Stimulated activated CD8-positive, alpha-beta memory T cell treated with anti-CD3 and anti-CD28 coated beads, Interleukin-12 subunit alpha, Interleukin-12 subunit beta, amount 100 ng/mL, for 4 hours (primary cell): ENCODE data around the gene TMEM106C.

Experiments used
- DNase-seq: peaks from one replicate; pipeline ENCODE4 v3.0.0-alpha.2; 2020; ENCODE audit warnings: low read depth

Gene TMEM106C

DNA sequence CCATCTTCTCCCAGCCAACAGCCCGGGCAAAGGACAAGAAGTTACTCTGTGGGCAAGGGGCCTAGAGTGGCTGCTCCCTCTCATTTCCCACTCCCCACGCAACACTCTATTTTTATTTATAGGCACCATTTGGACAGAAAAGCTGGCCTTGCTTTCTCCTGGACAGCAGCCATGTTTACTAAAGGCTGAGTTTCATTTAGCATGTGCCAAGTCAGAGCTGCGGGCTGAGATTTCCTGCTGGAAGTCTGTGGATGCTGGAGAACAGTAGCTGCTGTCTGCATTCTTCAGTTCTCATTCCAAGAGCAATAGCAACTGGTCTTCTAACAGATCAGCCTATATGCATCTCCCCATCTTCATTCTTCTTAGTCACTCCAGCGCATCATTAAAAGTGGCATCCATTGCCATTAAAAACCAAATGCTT, 32.6 kb downstream of the TMEM106C start:
- no peak for DNase-seq

DNA sequence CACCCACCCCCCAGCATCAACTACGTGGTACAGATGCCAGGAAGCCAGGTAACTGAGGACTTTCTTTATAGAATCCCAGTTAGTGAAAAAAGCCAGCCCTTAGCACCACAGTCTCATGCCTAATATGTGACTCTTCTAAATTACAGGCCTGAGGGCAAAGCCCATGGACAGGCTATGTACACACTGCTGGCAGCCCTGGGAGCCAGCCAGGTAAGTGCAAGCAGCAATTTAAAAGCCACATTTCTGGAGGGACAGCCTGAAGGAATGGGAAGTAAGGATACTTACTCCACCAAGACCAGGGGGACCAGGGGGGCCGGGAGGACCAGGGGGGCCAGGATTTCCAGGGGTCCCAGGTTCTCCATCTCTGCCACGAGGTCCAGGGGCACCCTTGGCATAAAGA, 33.9 kb downstream of the TMEM106C start:
- DNase-seq: no peak

DNA sequence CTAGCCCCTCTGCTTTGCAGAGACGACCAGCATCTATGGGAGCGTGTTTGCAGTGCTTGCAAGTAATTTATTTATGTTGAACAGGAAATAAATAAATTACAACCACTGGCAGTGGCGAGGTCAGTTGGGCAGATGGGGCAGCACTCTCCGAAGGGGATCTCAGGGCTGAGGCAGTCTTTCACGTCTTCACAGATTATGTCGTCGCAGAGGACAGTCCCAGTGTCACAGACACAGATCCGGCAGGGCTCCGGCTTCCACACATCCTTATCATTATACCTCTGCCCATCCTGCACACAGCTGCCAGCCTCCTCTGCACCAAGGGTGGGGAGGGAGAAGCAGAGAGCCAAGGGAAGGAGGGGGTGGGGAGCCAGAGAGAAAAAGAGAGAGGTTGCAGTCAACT, 36.4 kb downstream of the TMEM106C start:
- DNase-seq: no peak

DNA sequence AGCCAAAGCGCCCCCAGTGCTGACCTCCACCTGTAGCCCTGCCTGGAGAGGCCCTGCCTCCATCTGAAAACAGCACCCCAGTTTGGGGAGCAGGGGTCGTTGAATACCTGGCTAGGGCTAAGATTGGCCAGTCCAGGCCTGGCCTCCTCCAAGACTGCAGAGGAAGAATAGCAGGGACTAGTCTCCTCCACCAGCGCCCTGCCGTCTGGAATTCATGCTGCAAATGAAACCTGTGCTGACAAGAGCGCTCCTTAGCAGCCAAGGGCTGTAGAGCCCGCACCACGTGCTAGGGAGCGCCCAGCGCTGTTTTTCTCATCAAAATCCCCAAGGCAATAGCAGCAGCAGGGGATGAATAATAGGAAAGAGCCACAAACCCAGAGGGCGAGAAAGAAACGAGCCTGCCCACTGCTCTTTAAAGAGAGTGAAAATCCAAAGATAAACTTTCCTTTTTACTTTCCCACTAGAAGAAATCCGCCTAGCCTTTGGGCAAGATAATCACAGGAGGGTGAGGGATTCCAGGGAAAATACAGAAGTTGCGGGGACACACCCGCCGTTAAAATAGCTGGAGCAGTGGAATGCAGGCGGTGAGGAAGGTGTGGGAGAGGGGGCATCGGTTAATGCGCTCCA, 37.6 kb downstream of the TMEM106C start:
- no peak for DNase-seq

DNA sequence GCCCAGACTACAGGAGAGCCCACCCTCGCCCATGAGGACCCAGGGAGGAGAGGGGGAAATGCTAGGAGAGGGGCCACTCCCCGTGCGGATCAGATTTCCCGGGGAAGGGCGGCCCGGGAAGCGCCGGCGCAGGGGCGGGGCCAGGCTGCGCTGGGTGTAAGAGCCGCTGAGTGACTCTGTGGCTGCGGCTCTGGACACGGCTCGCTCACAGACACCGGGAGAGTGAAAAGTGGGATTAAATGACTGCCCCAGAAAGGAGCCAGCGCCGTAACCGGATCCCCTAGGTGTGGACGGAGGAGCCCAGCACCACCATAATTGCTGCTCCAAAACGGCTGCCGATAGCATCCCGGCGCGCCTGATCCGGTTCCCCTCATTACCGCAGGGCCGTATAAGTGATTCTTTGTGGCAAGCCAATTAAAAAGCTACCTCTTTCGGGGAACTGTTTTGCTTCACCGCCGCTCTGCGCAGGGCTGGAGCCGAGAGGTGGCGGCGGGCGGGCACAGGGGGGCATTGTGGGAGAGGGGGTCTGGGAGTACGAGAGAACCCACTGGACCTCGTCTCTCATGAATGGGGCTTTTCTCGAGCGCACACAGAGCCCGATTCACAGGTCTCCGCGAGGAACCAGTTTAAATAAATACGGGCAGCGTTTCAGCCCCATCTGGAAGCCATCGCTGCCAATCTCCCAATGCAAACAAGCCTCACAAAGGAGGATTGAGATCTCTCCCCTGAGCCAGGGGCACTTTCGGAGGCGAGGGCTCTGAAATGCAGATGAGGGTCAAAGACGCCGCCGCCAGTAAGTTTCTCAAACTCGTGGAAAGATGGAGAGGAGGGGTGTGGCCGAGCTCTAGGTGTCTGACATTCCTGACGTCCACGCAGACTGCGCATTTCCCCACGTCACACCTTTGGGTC, 38.4 kb downstream of the TMEM106C start:
- no peak for DNase-seq

DNA sequence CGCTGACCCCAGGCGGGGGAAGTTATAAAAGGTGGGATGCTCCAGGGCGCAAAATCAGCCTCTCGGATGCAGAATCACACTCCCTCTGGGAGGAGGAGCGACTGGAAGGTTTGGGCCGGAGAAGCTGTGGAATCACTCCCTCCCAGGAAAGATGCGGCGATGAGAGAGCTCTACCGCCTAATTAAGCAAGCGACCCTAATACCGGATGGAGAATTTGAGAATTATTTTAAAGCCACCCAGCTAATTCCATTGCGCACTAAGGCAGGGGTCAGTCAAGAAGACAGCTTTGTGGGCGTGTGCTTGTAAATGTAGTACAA, 39.0 kb downstream of the TMEM106C start:
- DNase-seq: no peak

DNA sequence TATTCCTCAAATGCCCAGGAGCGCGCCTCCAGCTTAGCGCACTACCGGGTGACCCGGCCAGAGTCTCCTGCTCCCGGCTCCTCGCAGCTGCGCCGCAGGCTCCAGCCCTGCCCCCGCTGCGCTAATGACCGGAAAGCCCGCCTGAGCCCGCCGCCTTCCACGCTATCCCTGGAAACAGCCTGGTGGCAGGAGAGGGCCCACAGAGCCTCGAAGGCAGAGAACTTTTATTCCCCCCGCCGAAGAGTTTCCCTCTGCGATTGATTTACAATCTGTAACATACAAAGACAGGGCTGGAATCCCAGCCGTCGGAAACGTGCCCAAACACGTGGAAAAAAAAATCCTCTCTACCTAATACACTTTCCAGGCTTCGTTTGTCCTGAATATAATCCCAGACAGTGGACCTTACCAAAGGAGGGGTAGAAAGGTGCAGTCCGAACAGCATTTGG, 39.4 kb downstream of the TMEM106C start:
- DNase-seq: no peak

DNA sequence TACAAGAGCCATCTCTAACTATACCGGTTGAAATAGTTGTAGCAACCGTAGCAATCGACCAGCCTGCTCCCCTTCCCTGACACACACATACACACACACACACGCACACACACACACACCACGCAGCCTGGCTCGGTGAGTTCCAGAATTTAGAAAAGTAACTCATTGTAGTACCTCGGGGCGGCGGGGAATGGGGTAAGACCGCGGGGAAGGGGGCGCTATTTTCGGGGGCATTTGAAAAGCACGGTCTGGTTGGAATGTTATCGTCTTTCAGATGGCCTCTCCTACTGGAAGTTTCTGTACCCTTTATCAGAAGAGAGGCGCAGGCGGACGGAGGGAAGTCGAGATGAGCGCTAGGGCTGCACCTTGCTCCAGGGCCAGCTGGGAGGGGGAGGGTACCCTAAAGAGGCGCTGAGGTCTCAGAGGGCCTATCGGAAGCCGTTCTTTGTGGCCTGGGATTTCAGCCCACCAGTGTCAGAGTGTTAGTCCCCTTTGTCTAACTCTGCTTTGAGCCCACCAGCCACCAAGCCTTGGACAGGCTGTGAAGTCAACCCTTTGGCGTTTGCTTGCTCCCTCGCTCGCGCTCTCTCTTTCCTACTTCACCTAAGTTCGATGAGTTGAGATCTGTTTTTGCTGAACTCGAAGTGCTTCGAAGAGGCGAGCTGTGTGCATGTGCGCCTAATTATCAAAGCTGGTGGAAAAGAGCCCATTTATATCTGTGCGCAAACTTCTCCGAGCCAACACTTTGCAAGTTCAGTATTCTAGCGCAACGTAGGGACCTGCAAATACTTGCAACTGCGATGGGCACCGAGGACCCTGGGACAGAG, 40.0 kb downstream of the TMEM106C start:
- DNase-seq: no peak

DNA sequence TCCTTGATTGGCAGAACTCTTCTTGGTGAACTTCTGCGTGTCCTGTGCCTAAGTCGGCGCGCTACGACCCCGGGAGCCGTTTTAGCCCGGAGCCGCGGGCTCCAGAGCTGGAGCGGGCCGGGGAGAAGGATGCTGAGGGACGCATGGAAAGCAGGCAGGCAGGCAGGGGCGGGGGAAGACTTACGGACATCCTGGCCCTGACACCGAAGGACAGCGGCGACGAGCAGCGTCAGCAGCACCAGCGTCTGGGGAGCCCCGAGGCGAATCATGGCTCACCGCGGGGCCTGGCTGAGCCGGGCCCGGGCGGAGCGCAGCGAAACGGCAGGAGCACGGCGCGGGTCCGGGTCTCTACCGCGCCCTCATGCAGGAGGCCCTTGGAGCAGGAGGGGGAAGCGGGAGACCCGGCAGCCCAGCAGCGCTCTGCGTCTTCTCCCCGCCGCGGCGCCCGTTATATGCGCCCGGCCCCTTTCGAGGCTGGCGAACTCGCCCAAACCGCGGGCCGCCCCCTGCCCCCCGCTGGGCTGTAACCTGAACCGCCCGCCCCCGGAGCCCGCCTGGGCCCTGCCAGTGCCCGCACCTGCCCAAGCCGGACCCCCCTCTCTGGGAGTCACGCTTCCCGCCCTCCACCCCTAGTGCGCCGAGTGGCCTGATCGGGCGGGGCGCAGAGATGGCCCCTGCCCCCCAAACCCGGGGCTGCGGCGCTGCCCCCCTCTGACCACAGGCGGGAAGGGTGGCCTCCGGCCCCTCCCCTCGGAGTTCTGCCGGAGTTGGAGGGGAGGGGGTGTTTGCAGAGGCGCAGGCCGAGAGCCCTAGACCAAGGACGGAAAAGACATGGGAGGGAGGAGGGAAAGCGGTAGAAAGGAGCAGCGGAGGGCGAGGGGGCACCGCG, 40.9 kb downstream of the TMEM106C start, which contains the start of gene COL2A1:
COL2A1 (minus strand) TSS at position 424 of the 889 bp plus-strand sequence; CDS start at position 269, 155 bp downstream.
- DNase-seq: no peak

DNA sequence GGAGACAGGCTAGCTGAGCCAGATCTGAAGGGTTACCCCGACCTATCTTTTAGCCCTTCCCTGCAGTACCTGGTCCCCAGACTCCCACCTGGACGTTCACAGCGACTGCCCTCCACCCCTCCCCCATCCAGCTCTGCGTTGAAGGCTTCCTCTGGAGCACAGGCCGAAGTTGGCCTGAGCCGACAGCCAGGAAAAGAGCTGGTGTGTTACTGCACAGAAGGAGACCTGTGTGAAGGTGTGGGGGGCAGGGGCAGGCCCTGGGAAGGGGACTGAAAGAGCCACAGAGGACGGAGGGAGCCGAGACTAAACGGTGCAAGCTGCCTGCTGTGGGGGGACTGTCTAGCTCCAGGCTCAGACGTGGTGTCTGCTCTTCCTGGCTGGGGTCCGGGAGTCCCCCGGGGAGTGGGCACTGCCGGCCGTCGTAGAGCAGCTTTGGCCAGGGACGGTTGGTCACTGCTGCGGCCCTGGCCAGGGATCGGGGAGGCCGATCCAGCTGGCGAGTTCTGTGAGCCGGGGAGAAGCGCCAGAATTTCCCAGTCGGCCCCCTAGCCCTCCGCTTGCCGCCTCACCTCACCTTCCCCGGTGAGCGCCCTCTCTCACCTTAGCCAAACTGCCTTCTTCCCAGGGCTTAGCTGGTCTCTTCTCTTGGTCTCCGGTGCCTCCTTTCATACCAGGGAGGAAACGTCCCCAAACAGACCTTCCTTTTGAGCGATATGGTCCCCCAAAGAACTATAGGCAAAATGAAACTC, 41.8 kb downstream of the TMEM106C start:
- DNase-seq: no peak

DNA sequence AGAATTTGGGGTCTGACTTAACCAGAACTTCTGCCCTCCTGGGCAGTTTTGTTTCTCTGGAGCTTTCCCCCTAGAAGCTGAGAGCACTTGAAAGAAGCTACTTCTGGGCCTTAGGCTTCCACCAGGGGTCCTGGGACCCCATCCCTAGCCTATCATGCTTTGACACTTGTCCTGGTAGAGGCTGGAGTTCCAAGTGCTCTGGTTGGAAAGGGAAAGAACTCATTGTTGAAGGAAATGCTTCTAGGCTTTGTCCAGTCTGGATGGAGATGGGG, 42.3 kb downstream of the TMEM106C start:
- no peak for DNase-seq

DNA sequence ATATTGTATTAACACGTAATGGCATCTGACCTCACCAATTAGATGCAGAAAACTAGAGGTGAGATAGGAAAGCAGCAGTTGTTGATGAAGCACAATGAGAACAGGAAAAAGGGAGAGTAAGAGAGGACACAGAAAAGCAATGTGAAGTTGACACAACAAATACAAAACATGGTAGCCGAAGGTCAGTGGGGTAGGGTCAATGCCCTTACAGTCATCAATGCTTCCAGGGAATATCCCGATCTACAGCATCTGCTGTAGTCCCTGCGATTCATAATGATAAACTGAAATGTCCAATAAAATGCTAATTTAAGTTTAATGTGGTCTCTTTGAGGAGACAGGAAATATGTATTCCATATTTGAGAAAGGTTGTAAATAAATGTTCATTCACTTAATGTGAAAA, 43.8 kb downstream of the TMEM106C start:
- DNase-seq: no peak

DNA sequence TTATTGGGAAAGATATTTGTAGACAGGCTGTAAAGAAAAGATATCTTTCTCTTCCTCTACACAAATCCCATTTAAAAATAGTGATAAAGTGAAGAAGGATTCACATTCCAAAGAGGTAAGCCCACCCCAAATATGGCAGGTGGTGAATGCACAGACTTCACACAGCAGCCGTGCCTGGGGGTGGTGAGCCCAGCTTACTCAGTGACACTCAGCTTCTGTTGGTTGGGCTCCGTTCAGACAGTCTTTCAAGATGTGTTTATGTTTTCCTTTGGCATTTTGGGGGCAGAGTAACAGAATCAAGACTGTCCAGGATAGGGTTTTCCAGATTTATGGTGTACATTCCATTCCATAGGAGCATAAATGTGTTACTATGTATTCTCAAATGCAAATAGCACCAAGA, 45.0 kb downstream of the TMEM106C start:
- no peak for DNase-seq

DNA sequence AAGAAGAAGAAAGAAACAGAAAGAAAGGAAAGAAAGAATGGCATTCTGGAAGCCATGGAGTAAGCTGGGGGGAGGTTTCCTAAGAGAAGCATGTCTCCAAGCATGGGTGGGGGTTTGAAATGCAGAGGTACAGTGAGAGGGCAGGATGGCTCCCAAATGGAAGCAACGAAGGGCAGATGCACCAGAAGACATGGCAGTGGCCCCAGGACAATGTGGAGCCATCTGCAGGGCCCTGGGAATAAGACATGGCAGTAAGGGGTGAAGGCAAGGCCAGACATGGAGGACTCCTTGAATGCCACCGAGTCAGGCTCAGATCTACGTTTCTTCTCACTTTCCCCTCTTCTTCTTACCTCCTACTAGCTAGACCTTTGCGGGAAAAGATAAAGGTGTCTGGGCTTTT, 45.6 kb downstream of the TMEM106C start:
- no peak for DNase-seq

DNA sequence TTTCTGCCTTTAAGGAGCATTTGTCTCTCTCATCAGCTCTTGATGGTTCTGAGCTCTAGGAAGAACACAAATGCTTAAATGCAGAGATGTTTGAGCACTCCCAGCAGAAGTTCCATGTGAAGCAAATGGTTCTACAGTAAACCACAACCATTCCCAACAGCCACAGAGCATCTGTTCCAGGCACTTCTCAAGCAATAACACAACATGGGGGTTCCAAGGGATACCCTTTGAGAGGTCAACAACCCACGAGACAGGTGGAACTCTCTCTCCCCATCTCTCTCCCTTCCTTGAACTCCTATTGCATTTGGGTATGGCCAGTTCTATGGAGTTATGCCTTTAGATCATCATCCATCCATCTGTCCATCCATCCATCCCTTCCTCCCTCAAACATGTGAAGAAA, 46.1 kb downstream of the TMEM106C start:
- no peak for DNase-seq

DNA sequence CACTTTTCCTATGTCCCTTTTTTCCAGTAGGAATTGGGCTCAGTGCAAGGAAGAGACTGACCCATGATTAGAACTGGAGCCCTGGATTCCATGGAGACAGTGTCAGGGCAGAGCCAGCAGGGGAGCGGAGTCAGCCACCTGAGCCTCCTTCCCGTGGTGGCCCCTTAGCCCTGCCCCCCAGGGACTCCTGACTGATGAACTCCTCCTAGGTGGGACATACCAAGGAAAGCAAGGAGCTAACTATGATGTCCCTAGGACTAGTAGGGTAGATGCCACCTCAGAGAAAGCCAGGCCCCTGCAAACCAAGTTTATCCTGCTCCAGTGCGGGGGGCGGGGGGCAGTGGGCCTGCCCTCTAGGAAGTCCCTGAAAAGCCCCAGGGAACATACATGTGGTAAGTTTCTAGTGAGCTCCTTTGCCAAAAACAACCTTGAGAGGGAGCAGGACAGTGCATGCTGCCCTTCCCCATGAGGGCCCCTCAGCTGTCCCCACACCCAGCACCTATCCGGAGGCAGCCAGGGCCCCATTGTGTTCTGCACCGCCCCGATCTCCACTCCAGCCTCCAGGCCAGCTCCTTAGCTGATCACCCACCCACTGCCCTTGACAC, 47.1 kb downstream of the TMEM106C start:
- DNase-seq: no peak

DNA sequence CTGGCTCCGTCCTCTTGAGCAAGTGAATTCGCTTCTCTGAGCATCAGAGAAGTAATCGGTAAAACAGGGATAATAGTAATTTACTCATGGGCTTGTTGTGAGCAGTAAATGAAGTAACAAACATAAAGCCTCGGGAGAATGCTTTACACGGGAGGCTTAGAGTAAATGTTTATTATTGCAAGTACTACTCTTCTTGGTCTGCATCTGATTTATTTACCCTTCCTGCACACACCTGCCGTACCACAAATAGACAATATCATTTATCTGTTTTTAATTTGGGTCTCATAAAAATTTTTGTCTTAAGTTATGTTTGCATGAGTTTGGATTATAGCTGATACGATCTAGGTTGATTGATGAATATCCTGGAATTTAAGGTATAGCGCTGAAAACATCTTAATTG, 48.7 kb downstream of the TMEM106C start:
- DNase-seq: no peak

DNA sequence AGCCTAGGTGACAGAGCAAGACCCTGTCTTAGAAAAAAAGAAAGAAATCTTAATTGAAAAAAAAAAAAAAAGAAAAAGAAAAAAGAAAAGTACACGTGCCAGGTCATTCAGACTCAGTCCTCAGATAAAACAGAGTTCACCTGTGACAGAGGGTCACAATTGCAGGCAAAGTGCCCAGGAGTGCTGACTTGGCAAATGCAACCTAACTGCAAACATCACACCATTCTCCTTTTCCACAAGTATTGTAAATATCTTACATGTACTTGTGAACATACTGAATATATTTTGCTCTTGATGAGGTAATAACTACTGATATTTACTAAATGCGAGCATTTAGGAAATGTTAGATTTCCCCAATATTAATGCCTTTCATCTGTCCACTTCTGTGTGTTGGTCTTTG, 49.9 kb downstream of the TMEM106C start:
- DNase-seq: no peak

DNA sequence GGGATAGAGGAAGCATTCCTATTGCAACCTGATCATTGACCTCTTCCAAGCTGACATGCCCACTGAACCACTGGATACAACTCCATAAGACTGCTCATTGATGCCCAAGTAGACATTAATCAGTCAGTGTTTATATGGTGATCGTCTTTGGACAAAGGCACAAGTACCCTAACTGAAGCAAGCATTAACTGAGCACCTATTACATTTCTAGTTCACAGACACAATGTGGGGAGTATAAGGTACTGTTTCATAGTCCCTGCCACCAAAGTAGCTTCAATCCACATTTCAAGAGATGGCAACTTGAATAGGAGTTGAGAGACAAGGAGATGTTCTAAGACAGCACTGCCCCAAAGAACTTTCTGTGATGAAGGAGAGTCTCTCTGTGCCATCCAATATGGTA, 51.7 kb downstream of the TMEM106C start:
- DNase-seq: no peak

DNA sequence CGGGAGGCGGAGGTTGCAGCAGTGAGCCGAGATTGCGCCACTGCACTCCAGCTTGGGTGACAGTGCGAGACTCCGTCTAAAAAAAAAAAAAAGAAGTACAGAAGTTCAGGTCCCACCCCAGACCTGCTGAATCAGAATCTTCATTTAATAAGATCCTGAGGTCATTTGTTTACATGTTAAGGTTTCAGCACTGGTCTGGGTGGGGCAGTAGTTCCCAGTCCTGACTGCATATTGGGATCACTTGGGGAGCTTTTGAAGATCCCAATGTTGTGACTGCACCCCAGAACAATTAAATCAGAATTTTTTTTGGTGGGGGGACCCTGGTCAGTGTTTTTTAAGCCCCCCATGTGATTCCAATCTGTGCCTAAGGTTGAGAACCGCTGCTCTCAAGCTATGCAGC, 52.6 kb downstream of the TMEM106C start:
- no peak for DNase-seq
